Left renal cortex interstitium (tissue), 4 donors: ENCODE results near the gene THAP2. TPM values are rescaled to one million over a fixed set of nuclear protein-coding genes. Genes with fewer than 3 reads are reported as not detected.
"Not testable (repeated sequence)": the region's sequence is repeated elsewhere in the genome, so short reads cannot be mapped to it uniquely, and the experiment has no call there.

ENCODE experiments used
- DNase-seq, 4 donors: peaks; one replicate each; pipeline ENCODE4 v3.0.0-alpha.2; 2013; ENCODE audit warnings: low read depth in 4 of 4, low spot score in 2 of 4, missing footprints in 1 of 4
- polyA plus RNA-seq, 4 donors: library from polyadenylated mRNA; unstranded; fragments of 120-200 nt; gene quantifications; one replicate each; pipeline ENCODE4 v1.2.1, GENCODE V29; 2013; ENCODE audit not compliant: insufficient read length in 4 of 4

Gene THAP2
- polyA plus RNA-seq, 4 donors: 14.4 to 16.5 (median 15.9) TPM

GRCh38 chr12:71695782-71696181 is 31.7 kb downstream of the THAP2 start:
- DNase-seq: no peak

- DNase-seq: not testable (repeated sequence)
Measured at GRCh38 chr12:71702181-71702580, 38.1 kb downstream of the THAP2 start.

GRCh38 chr12:71702590-71702989 is 38.5 kb downstream of the THAP2 start:
- DNase-seq: no peak

GRCh38 chr12:71703206-71703605 is 39.1 kb downstream of the THAP2 start:
- no peak for DNase-seq

GRCh38 chr12:71704920-71705319 is 40.8 kb downstream of the THAP2 start:
- no peak for DNase-seq

GRCh38 chr12:71708658-71709057 is 44.6 kb downstream of the THAP2 start:
- DNase-seq: no peak

- no peak for DNase-seq
Measured at GRCh38 chr12:71710276-71711125, 46.4 kb downstream of the THAP2 start.

- no peak for DNase-seq
Measured at GRCh38 chr12:71718611-71719010, 54.5 kb downstream of the THAP2 start.

- no peak for DNase-seq
Measured at GRCh38 chr12:71719647-71720370, 55.7 kb downstream of the THAP2 start.

- DNase-seq: no peak
Measured at GRCh38 chr12:71721783-71722505, 57.8 kb downstream of the THAP2 start.

GRCh38 chr12:71725011-71725410 is 60.9 kb downstream of the THAP2 start:
- DNase-seq: no peak

- no peak for DNase-seq
Measured at GRCh38 chr12:71726548-71726947, 62.4 kb downstream of the THAP2 start.

GRCh38 chr12:71727958-71728357 is 63.9 kb downstream of the THAP2 start:
- DNase-seq: no peak

Other genes with a start within 250 kb of the THAP2 start
- gene LGR5, start 224.5 kb upstream of the THAP2 start, polyA plus RNA-seq: 10 to 100 TPM; 13.2 to 22.0 (median 17.9) TPM
- 10 to 100 TPM; 43.3 to 97.1 (median 62.1) TPM for gene ZFC3H1, start 453 bp upstream of the THAP2 start, polyA plus RNA-seq
- 10 to 100 TPM; 32.4 to 43.3 (median 36.1) TPM for gene TMEM19, start 21.8 kb downstream of the THAP2 start, polyA plus RNA-seq
- gene RAB21, start 90.6 kb downstream of the THAP2 start, polyA plus RNA-seq: 10 to 100 TPM; 59.6 to 70.3 (median 67.4) TPM
- gene TBC1D15, start 175.5 kb downstream of the THAP2 start, polyA plus RNA-seq: 10 to 100 TPM; 45.9 to 65.6 (median 52.4) TPM